ENCODE results near the gene ANXA5.

The ANXA5 gene

DNA sequence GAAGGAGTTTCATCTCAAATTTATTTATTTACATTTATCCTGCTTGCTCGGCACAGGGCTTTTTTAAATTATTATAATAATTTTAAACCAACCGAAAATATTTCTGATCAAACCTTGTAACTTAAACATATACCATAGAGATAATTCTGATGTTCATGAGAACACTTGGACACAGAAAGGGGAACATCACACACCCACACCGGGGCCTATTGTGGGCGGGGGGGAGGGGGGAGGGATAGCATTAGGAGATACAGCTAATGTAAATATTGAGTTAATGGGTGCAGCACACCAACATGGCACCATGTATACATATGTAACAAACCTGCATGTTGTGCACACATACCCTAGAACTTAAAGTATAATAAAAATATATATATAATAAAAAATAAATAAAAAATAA, 2.9 kb downstream of the ANXA5 start:
- no peaks in the 10 kb centered on the region for H3K36me3 ChIP-seq (replicated peaks; ENCODE audit: insufficient read depth, low read length)
- 0 out of 2 replicates have a peak, but pooled peaks cover 7% of the 10 kb centered on the region for H3F3A ChIP-seq (ENCODE audit: insufficient read depth, low read length)
- no peak overlapping the region for H3K27ac ChIP-seq (ENCODE audit: low read length)
- no peaks in the 10 kb centered on the region; the same call in 1 of the 2 replicates for H3K4me1 ChIP-seq (ENCODE audit: low read length)
- TF ChIP-seq, protein P1, sequence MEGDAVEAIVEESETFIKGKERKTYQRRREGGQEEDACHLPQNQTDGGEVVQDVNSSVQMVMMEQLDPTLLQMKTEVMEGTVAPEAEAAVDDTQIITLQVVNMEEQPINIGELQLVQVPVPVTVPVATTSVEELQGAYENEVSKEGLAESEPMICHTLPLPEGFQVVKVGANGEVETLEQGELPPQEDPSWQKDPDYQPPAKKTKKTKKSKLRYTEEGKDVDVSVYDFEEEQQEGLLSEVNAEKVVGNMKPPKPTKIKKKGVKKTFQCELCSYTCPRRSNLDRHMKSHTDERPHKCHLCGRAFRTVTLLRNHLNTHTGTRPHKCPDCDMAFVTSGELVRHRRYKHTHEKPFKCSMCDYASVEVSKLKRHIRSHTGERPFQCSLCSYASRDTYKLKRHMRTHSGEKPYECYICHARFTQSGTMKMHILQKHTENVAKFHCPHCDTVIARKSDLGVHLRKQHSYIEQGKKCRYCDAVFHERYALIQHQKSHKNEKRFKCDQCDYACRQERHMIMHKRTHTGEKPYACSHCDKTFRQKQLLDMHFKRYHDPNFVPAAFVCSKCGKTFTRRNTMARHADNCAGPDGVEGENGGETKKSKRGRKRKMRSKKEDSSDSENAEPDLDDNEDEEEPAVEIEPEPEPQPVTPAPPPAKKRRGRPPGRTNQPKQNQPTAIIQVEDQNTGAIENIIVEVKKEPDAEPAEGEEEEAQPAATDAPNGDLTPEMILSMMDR (IDR thresholded peaks at IDR 0.05; ENCODE audit: low read length): no peak
- no peak for TF ChIP-seq EZH2 (optimal IDR thresholded peaks at IDR 0.05; ENCODE audit: low read depth, low read length)
- no peak for TF ChIP-seq EZH2phosphoT487 (IDR thresholded peaks at IDR 0.05; ENCODE audit: low read length)
- H3K9ac ChIP-seq (ENCODE audit: low read length): no peak overlapping the region
- DNase-seq: no peak
- peaks cover 69% of the 10 kb centered on the region for H3K79me2 ChIP-seq (ENCODE audit: low read length)
- H3K9me2 ChIP-seq (replicated peaks; ENCODE audit: insufficient read depth, low read length): no peaks in the 10 kb centered on the region
- H4K20me1 ChIP-seq (ENCODE audit: insufficient read depth, low read length): no peaks in the 10 kb centered on the region
- no peaks in the 10 kb centered on the region for H3K27me3 ChIP-seq (replicated peaks; ENCODE audit: insufficient read depth, low read length)
- no peak overlapping the region for H3K4me3 ChIP-seq (ENCODE audit: low read length)
- no peaks in the 10 kb centered on the region for H3K9me3 ChIP-seq (replicated peaks; ENCODE audit: insufficient read depth, low read length)
- H3K4me2 ChIP-seq (ENCODE audit: low read depth, low read length): no peak overlapping the region
- H2AFZ ChIP-seq (ENCODE audit: low read length): no peak overlapping the region

GRCh38 chr4:121693450-121693849, 3.3 kb downstream of the ANXA5 start:
- DNase-seq: no peak
- H3F3A ChIP-seq (ENCODE audit: insufficient read depth, low read length): 0 out of 2 replicates have a peak, but pooled peaks cover 7% of the 10 kb centered on the region
- H3K4me1 ChIP-seq (ENCODE audit: low read length): no peaks in the 10 kb centered on the region; the same call in 1 of the 2 replicates
- H4K20me1 ChIP-seq (ENCODE audit: insufficient read depth, low read length): no peaks in the 10 kb centered on the region
- no peak overlapping the region for H3K9ac ChIP-seq (ENCODE audit: low read length)
- no peaks in the 10 kb centered on the region for H3K9me2 ChIP-seq (replicated peaks; ENCODE audit: insufficient read depth, low read length)
- H3K79me2 ChIP-seq (ENCODE audit: low read length): peaks cover 74% of the 10 kb centered on the region
- no peaks in the 10 kb centered on the region for H3K9me3 ChIP-seq (replicated peaks; ENCODE audit: insufficient read depth, low read length)
- no peaks in the 10 kb centered on the region for H3K27me3 ChIP-seq (replicated peaks; ENCODE audit: insufficient read depth, low read length)
- H2AFZ ChIP-seq (ENCODE audit: low read length): no peak overlapping the region
- H3K27ac ChIP-seq (ENCODE audit: low read length): no peak overlapping the region
- H3K36me3 ChIP-seq (replicated peaks; ENCODE audit: insufficient read depth, low read length): no peaks in the 10 kb centered on the region
- TF ChIP-seq EZH2phosphoT487 (IDR thresholded peaks at IDR 0.05; ENCODE audit: low read length): no peak
- no peak for TF ChIP-seq EZH2 (optimal IDR thresholded peaks at IDR 0.05; ENCODE audit: low read depth, low read length)
- TF ChIP-seq, protein P1 (IDR thresholded peaks at IDR 0.05; ENCODE audit: low read length): no peak
- H3K4me2 ChIP-seq (ENCODE audit: low read depth, low read length): no peak overlapping the region
- no peak overlapping the region for H3K4me3 ChIP-seq (ENCODE audit: low read length)

GRCh38 chr4:121692261-121692660, 4.5 kb downstream of the ANXA5 start:
- Histone ChIP-seq H3F3A (ENCODE audit: insufficient read depth, low read length) (0 out of 2 replicates have a peak, but pooled peaks cover 7% of the 10 kb centered on the region), H3K9me2 (replicated peaks; ENCODE audit: insufficient read depth, low read length) (no peaks in the 10 kb centered on the region), H4K20me1 (ENCODE audit: insufficient read depth, low read length) (no peaks in the 10 kb centered on the region), H3K27ac (ENCODE audit: low read length) (no peak overlapping the region), H3K9ac (ENCODE audit: low read length) (no peak overlapping the region), H3K27me3 (replicated peaks; ENCODE audit: insufficient read depth, low read length) (no peaks in the 10 kb centered on the region), H3K4me3 (ENCODE audit: low read length) (no peak overlapping the region), H3K36me3 (replicated peaks; ENCODE audit: insufficient read depth, low read length) (no peaks in the 10 kb centered on the region), H3K4me2 (ENCODE audit: low read depth, low read length) (no peak overlapping the region), H3K9me3 (replicated peaks; ENCODE audit: insufficient read depth, low read length) (no peaks in the 10 kb centered on the region), H3K4me1 (ENCODE audit: low read length) (no peaks in the 10 kb centered on the region; the same call in 1 of the 2 replicates), H2AFZ (ENCODE audit: low read length) (no peak overlapping the region), H3K79me2 (ENCODE audit: low read length) (peaks cover 85% of the 10 kb centered on the region)
- TF ChIP-seq EZH2phosphoT487 (IDR thresholded peaks at IDR 0.05; ENCODE audit: low read length): no peak
- TF ChIP-seq EZH2 (optimal IDR thresholded peaks at IDR 0.05; ENCODE audit: low read depth, low read length): no peak
- TF ChIP-seq, protein P1 (IDR thresholded peaks at IDR 0.05; ENCODE audit: low read length): no peak
- no peak for DNase-seq

Measured in MM.1S (cell line).